GM23338 (cell line): ENCODE results near the gene ARCN1. TPM values are rescaled to one million over a fixed set of nuclear protein-coding genes. Genes with fewer than 3 reads are reported as not detected.
A peak's percentile ranks its signal among the peaks of the same experiment; 100 is the strongest.

Experiments
- ATAC-seq: fragments of 200-7000 bp; cut with Tn5 transposase; 3 replicates; pipeline ENCODE4 v1.9.1; 2020
- DNase-seq: peaks from one replicate; pipeline ENCODE4 v3.0.0-alpha.2; 2015; ENCODE audit warnings: low spot score
- H2AFZ ChIP-seq: fragments of 200-600 bp; sonication (generic); 2 replicates; pipeline ENCODE4 v1.8.0; 2016; ENCODE audit warnings: antibody characterized with exemption, mild to moderate bottlenecking, moderate library complexity
- H3F3A ChIP-seq: fragments of 200-600 bp; sonication (generic); replicated peaks from 2 replicates; pipeline ENCODE4 v1.8.0; 2017; ENCODE audit warnings: antibody characterized with exemption, mixed run types, low read depth
- H3K27ac ChIP-seq: fragments of 200-600 bp; sonication (generic); 2 replicates; pipeline ENCODE4 v1.6.1; 2016; ENCODE audit warnings: low read depth
- H3K27me3 ChIP-seq: fragments of 200-600 bp; sonication (generic); 2 replicates; pipeline ENCODE4 v1.8.0; 2016; ENCODE audit warnings: mild to moderate bottlenecking, mixed run types, moderate library complexity; ENCODE audit not compliant: insufficient read depth
- H3K36me3 ChIP-seq: fragments of 200-600 bp; sonication (generic); 2 replicates; pipeline ENCODE4 v1.8.0; 2016; ENCODE audit warnings: mild to moderate bottlenecking; ENCODE audit not compliant: insufficient read depth
- H3K4me1 ChIP-seq: fragments of 200-600 bp; sonication (generic); 2 replicates; pipeline ENCODE4 v1.8.0; 2016; ENCODE audit warnings: mild to moderate bottlenecking, moderate library complexity; ENCODE audit not compliant: insufficient read depth
- H3K4me2 ChIP-seq: fragments of 200-600 bp; sonication (generic); 2 replicates; pipeline ENCODE4 v1.7.1; 2017; ENCODE audit warnings: mixed run types
- H3K4me3 ChIP-seq: fragments of 200-600 bp; sonication (generic); 2 replicates; pipeline ENCODE4 v1.6.1; 2016; ENCODE audit warnings: mixed run types
- H3K79me2 ChIP-seq: fragments of 200-600 bp; sonication (generic); replicated peaks from 2 replicates; pipeline ENCODE4 v1.8.0; 2017; ENCODE audit warnings: mild to moderate bottlenecking; ENCODE audit not compliant: insufficient read depth
- H3K9me2 ChIP-seq: fragments of 200-600 bp; sonication (generic); 2 replicates; pipeline ENCODE4 v1.8.0; 2017; ENCODE audit not compliant: insufficient read depth
- H4K20me1 ChIP-seq: fragments of 200-600 bp; sonication (generic); replicated peaks from 2 replicates; pipeline ENCODE4 v1.8.0; 2017; ENCODE audit warnings: mild to moderate bottlenecking; ENCODE audit not compliant: insufficient read depth
- H3K27ac Mint-ChIP-seq: 2 replicates; pipeline ENCODE4 v1.8.0; 2020; ENCODE audit warnings: inconsistent platforms, mild to moderate bottlenecking, moderate library complexity, mixed read lengths
- H3K27me3 Mint-ChIP-seq: 3 replicates; pipeline ENCODE4 v1.8.0; 2022; ENCODE audit warnings: low read depth, mild to moderate bottlenecking, moderate library complexity, mixed read lengths, inconsistent platforms; ENCODE audit not compliant: insufficient read depth, poor library complexity
- H3K36me3 Mint-ChIP-seq: 3 replicates; pipeline ENCODE4 v1.8.0; 2021; ENCODE audit warnings: low read depth, mild to moderate bottlenecking, inconsistent platforms, moderate library complexity, mixed read lengths
- H3K4me1 Mint-ChIP-seq: 3 replicates; pipeline ENCODE4 v1.8.0; 2020; ENCODE audit warnings: mild to moderate bottlenecking, inconsistent platforms, mixed read lengths
- H3K4me3 Mint-ChIP-seq: 3 replicates; pipeline ENCODE4 v1.8.0; 2021; ENCODE audit warnings: moderate library complexity, mild to moderate bottlenecking, inconsistent platforms, mixed read lengths
- H3K9me3 Mint-ChIP-seq: 3 replicates; pipeline ENCODE4 v1.8.0; 2020; ENCODE audit warnings: moderate library complexity, mild to moderate bottlenecking, inconsistent platforms, mixed read lengths
- CREB1 ChIP-seq: fragments of 250-450 bp; sonication (Bioruptor Pico); IDR thresholded peaks from 2 replicates; pipeline ENCODE4 v1.5.0; 2020; ENCODE audit warnings: low read depth, mild to moderate bottlenecking, moderate library complexity
- EZH2 ChIP-seq: fragments of 200-600 bp; sonication (generic); IDR thresholded peaks from one replicate; pipeline ENCODE4 v1.8.0; 2017; ENCODE audit warnings: antibody characterized with exemption, mild to moderate bottlenecking, low read depth; ENCODE audit not compliant: unreplicated experiment
- EZH2phosphoT487 ChIP-seq: fragments of 200-600 bp; sonication (generic); IDR thresholded peaks from one replicate; pipeline ENCODE4 v1.8.1; 2018; ENCODE audit warnings: antibody characterized with exemption; ENCODE audit not compliant: unreplicated experiment
- JUNB ChIP-seq: IDR thresholded peaks from one replicate; pipeline ENCODE4 v1.6.1; 2016; ENCODE audit warnings: antibody characterized with exemption; ENCODE audit not compliant: unreplicated experiment
- NANOG ChIP-seq: IDR thresholded peaks from 2 replicates; pipeline ENCODE4 v1.6.1; 2016; ENCODE audit warnings: antibody characterized with exemption, borderline replicate concordance
- STAT1 ChIP-seq: IDR thresholded peaks from one replicate; pipeline ENCODE4 v1.6.1; 2016; ENCODE audit warnings: antibody characterized with exemption; ENCODE audit not compliant: unreplicated experiment
- ZNF114 ChIP-seq: fragments of 250-450 bp; sonication (Bioruptor Pico); IDR thresholded peaks from 2 replicates; pipeline ENCODE4 v1.5.0; 2020; ENCODE audit warnings: mild to moderate bottlenecking, moderate library complexity
- ZNF331 ChIP-seq: fragments of 250-450 bp; sonication (Bioruptor Pico); IDR thresholded peaks from 2 replicates; pipeline ENCODE4 v1.5.0; 2020; ENCODE audit warnings: low read depth, mild to moderate bottlenecking, moderate library complexity
- polyA plus RNA-seq: library from polyadenylated mRNA; unstranded; fragments of >200 nt; fragmentation: Nextera tagmentation; extraction: Ambion mirVana; gene quantifications from 2 replicates; pipeline ENCODE4 v1.2.1, GENCODE V29; 2016
- total RNA-seq: library from RNA; depleted of rRNA; stranded (reverse); fragments of >200 nt; shearing (Covaris generic); gene quantifications from 2 replicates; pipeline ENCODE4 v1.2.3, GENCODE V29; 2014
- TF ChIP-seq, protein P1 (sequence below): fragments of 250-450 bp; sonication (Bioruptor Pico); IDR thresholded peaks from 2 replicates; pipeline ENCODE4 v1.5.0; 2020; ENCODE audit warnings: mild to moderate bottlenecking, moderate library complexity
- TF ChIP-seq, protein P2 (sequence below): IDR thresholded peaks from one replicate; pipeline ENCODE4 v1.6.1; 2018; ENCODE audit warnings: antibody characterized with exemption; ENCODE audit not compliant: unreplicated experiment

Gene ARCN1
- total and polyA plus RNA-seq, 2 experiments from 2014 or later = 79.9 to 106 TPM

DNA sequence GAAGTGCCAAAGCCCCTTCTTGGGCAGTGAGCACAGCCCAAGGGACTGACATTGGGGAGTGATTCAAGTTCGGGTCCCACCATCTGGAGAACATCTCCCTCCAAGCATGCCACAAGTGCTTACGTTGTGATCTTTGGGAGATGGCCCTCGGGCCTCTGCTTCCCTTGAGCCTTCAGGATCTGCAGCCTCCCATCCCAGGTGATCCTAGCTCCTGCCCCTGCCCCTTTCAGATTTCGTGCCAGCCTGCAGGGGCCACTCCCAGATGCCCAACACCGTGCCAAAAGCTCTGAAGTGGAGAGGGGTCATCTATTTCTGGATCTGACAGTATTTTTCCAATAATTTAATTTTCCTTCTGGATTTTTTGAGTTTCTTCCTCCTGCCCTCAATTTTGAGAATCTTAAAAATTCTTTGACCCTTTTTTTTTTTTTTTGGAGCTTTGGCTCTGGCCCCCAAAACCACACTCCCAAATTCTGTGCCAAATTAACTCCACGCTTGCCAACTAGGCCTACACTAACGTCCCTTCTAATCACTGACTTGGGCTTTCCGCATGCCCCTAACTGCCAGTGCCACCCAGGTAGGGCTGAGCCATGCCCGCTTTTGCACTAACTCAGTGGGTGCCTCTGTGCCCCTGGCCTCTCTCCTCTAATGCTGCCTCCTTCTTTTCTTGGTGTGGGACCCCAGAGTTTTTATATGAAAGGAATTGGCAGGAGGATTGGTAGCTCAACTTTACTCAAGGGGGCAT is 60.5 kb downstream of the ARCN1 start:
- H3K4me2 ChIP-seq = no peak overlapping the region
- peaks cover 49% of the 10 kb centered on the region for H3K36me3 Mint-ChIP-seq
- H3K27me3 ChIP-seq = no peaks in the 10 kb centered on the region
- no peak overlapping the region for H3K4me3 ChIP-seq
- H3K9me3 Mint-ChIP-seq = no peaks in the 10 kb centered on the region
- peaks cover 28% of the 10 kb centered on the region for H3K4me1 Mint-ChIP-seq
- DNase-seq (no peak), ATAC-seq (no peak)
- TF ChIP-seq EZH2 (no peak), JUNB (no peak), ZNF114 (CRISPR knock-in tag) (no peak), NANOG (no peak)
- no peak overlapping the region for H3K27ac ChIP-seq
- H3K4me1 ChIP-seq = peaks cover 22% of the 10 kb centered on the region
- peaks cover 20% of the 10 kb centered on the region for H3F3A ChIP-seq
- no peaks in the 10 kb centered on the region for H3K9me2 ChIP-seq
- 0 out of 2 replicates have a peak, but pooled peaks cover 3% of the 10 kb centered on the region for H3K79me2 ChIP-seq
- no peak overlapping the region; the same call in 2 of the 3 replicates for H3K4me3 Mint-ChIP-seq
- no peak overlapping the region for H3K27ac Mint-ChIP-seq
- no peak overlapping the region for H2AFZ ChIP-seq
- H3K27me3 Mint-ChIP-seq = peaks cover 29% of the 10 kb centered on the region
- peaks cover 9% of the 10 kb centered on the region for H4K20me1 ChIP-seq
- H3K36me3 ChIP-seq = peaks cover 9% of the 10 kb centered on the region; the same call in 1 of the 2 replicates

DNA sequence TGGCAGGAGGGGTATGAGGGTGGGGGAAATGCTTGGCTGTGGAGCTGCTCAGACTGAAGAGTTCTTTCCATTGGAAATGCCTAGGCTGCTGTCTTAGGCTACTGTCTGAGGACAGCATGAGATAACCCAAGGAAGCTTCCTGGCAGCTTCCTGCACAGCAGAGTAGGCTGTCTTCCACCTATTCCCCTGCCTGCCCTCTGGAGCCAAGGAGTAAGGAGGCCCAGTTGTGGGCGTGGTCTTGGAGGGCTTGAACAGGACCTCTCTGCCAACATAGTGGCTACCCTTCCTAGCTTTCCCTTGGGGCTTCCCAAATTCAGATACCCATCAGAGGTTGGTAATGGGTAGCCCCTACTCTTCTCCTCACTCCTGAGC is 61.1 kb downstream of the ARCN1 start:
- no peak overlapping the region for H3K4me2 ChIP-seq
- H3K4me1 Mint-ChIP-seq = peaks cover 28% of the 10 kb centered on the region
- H3K9me2 ChIP-seq = no peaks in the 10 kb centered on the region
- H3K4me1 ChIP-seq = peaks cover 22% of the 10 kb centered on the region
- H3K27me3 Mint-ChIP-seq = peaks cover 29% of the 10 kb centered on the region
- peaks cover 50% of the 10 kb centered on the region for H3K36me3 Mint-ChIP-seq
- H2AFZ ChIP-seq = no peak overlapping the region
- no peaks in the 10 kb centered on the region for H3K27me3 ChIP-seq
- no peak overlapping the region for H3K4me3 ChIP-seq
- ATAC-seq = no peak
- no peaks in the 10 kb centered on the region for H3K9me3 Mint-ChIP-seq
- peaks cover 21% of the 10 kb centered on the region for H3F3A ChIP-seq
- peaks cover 10% of the 10 kb centered on the region; the same call in 1 of the 2 replicates for H3K36me3 ChIP-seq
- H3K79me2 ChIP-seq = 0 out of 2 replicates have a peak, but pooled peaks cover 3% of the 10 kb centered on the region
- H4K20me1 ChIP-seq = peaks cover 9% of the 10 kb centered on the region
- peak; percentile 10 for DNase-seq
- no peak overlapping the region for H3K27ac Mint-ChIP-seq
- H3K4me3 Mint-ChIP-seq = no peak overlapping the region
- no peak overlapping the region for H3K27ac ChIP-seq
- TF ChIP-seq ZNF114 (CRISPR knock-in tag) (no peak), JUNB (no peak), CREB1 (no peak), ZNF331 (CRISPR knock-in tag) (no peak), EZH2 (no peak), STAT1 (no peak), EZH2phosphoT487 (no peak)
- TF ChIP-seq, protein P1, sequence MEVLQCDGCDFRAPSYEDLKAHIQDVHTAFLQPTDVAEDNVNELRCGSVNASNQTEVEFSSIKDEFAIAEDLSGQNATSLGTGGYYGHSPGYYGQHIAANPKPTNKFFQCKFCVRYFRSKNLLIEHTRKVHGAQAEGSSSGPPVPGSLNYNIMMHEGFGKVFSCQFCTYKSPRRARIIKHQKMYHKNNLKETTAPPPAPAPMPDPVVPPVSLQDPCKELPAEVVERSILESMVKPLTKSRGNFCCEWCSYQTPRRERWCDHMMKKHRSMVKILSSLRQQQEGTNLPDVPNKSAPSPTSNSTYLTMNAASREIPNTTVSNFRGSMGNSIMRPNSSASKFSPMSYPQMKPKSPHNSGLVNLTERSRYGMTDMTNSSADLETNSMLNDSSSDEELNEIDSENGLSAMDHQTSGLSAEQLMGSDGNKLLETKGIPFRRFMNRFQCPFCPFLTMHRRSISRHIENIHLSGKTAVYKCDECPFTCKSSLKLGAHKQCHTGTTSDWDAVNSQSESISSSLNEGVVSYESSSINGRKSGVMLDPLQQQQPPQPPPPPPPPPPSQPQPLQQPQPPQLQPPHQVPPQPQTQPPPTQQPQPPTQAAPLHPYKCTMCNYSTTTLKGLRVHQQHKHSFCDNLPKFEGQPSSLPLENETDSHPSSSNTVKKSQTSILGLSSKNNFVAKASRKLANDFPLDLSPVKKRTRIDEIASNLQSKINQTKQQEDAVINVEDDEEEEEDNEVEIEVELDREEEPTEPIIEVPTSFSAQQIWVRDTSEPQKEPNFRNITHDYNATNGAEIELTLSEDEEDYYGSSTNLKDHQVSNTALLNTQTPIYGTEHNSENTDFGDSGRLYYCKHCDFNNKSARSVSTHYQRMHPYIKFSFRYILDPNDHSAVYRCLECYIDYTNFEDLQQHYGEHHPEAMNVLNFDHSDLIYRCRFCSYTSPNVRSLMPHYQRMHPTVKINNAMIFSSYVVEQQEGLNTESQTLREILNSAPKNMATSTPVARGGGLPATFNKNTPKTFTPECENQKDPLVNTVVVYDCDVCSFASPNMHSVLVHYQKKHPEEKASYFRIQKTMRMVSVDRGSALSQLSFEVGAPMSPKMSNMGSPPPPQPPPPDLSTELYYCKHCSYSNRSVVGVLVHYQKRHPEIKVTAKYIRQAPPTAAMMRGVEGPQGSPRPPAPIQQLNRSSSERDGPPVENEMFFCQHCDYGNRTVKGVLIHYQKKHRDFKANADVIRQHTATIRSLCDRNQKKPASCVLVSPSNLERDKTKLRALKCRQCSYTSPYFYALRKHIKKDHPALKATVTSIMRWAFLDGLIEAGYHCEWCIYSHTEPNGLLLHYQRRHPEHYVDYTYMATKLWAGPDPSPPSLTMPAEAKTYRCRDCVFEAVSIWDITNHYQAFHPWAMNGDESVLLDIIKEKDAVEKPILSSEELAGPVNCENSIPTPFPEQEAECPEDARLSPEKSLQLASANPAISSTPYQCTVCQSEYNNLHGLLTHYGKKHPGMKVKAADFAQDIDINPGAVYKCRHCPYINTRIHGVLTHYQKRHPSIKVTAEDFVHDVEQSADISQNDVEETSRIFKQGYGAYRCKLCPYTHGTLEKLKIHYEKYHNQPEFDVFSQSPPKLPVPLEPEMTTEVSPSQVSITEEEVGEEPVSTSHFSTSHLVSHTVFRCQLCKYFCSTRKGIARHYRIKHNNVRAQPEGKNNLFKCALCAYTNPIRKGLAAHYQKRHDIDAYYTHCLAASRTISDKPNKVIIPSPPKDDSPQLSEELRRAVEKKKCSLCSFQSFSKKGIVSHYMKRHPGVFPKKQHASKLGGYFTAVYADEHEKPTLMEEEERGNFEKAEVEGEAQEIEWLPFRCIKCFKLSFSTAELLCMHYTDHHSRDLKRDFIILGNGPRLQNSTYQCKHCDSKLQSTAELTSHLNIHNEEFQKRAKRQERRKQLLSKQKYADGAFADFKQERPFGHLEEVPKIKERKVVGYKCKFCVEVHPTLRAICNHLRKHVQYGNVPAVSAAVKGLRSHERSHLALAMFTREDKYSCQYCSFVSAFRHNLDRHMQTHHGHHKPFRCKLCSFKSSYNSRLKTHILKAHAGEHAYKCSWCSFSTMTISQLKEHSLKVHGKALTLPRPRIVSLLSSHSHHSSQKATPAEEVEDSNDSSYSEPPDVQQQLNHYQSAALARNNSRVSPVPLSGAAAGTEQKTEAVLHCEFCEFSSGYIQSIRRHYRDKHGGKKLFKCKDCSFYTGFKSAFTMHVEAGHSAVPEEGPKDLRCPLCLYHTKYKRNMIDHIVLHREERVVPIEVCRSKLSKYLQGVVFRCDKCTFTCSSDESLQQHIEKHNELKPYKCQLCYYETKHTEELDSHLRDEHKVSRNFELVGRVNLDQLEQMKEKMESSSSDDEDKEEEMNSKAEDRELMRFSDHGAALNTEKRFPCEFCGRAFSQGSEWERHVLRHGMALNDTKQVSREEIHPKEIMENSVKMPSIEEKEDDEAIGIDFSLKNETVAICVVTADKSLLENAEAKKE = no peak
- TF ChIP-seq, protein P2, sequence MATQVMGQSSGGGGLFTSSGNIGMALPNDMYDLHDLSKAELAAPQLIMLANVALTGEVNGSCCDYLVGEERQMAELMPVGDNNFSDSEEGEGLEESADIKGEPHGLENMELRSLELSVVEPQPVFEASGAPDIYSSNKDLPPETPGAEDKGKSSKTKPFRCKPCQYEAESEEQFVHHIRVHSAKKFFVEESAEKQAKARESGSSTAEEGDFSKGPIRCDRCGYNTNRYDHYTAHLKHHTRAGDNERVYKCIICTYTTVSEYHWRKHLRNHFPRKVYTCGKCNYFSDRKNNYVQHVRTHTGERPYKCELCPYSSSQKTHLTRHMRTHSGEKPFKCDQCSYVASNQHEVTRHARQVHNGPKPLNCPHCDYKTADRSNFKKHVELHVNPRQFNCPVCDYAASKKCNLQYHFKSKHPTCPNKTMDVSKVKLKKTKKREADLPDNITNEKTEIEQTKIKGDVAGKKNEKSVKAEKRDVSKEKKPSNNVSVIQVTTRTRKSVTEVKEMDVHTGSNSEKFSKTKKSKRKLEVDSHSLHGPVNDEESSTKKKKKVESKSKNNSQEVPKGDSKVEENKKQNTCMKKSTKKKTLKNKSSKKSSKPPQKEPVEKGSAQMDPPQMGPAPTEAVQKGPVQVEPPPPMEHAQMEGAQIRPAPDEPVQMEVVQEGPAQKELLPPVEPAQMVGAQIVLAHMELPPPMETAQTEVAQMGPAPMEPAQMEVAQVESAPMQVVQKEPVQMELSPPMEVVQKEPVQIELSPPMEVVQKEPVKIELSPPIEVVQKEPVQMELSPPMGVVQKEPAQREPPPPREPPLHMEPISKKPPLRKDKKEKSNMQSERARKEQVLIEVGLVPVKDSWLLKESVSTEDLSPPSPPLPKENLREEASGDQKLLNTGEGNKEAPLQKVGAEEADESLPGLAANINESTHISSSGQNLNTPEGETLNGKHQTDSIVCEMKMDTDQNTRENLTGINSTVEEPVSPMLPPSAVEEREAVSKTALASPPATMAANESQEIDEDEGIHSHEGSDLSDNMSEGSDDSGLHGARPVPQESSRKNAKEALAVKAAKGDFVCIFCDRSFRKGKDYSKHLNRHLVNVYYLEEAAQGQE = no peak
